Germinal center (tissue), 1 donor: Measurements from ENCODE around the gene SPAG16.

Experiments
- DNase-seq: peaks from one replicate; pipeline ENCODE4 v3.0.0; 2012; ENCODE audit warnings: mixed read lengths, low spot score

SPAG16 gene

GRCh38 chr2:214277880-214278279 is 993.6 kb downstream of the SPAG16 start:
- DNase-seq, result no peak

GRCh38 chr2:214286011-214286410 is 1001.7 kb downstream of the SPAG16 start:
- DNase-seq, result no peak

DNA sequence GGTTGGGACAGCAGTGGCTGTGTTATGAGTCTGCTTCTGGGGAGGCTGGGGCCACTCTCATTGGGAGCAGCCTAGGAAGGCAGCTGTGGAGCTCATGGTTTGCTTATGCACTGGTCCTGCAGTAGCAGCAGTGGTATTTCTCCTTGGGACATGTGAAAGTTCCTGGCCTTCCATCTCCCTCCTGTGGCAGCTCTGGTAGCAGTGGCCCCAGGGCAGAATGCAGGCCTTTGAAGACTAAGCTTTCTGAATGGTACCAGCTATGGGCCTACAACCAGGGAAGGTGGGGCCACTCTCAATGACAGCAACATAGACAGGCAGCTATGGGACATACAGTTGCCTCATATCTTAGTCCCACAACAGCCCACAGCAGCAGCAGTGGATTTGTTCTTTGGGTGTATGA is 1009.3 kb downstream of the SPAG16 start:
- no peak for DNase-seq

- no peak for DNase-seq
Observed at GRCh38 chr2:214294426-214294825, 1010.2 kb downstream of the SPAG16 start.

GRCh38 chr2:214297423-214297822 is 1013.2 kb downstream of the SPAG16 start:
- DNase-seq, result no peak

- DNase-seq, result no peak
Observed at GRCh38 chr2:214310319-214310718, 1026.1 kb downstream of the SPAG16 start.

GRCh38 chr2:214311031-214311533 is 1026.8 kb downstream of the SPAG16 start:
- no peak for DNase-seq

DNA sequence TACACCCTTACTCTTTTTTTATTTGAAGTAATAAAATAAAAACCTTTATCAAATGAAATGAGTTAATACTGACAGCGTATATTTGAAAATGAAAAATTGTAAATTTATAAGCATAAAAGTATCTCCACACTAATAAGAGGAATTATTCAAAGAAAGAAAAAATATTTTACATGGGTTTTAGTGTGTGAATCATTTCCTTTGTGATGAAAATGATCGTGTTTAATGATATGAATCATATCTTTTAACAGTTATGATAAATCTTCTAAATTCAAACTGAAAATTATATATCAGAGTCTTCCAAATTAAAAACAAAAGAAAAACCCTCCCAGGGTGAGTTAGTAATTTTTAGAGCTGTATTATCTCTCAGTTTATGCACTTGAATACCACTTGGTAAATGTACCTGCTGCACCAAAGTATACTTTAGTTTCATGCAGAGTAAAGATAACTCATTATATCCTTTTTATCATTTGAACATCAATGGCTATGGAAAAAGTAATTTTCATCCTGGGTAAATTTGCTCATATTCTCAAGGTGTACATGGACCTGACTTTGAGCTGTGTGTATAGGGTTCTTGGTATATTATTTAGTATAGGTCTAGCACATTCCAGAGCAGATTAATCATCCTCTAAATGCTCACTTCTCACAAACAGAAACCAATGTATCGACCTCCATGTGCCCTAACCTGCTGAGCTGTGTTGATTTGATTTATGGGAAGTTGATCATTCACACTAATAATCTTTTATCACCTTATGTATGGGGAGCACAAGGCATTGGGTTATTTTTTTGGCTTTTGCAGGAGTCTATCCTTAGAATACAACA is 1027.9 kb downstream of the SPAG16 start:
- DNase-seq, result no peak

- no peak for DNase-seq
Observed at GRCh38 chr2:214315324-214315723, 1031.1 kb downstream of the SPAG16 start.

GRCh38 chr2:214320211-214320610 is 1035.9 kb downstream of the SPAG16 start:
- no peak for DNase-seq

GRCh38 chr2:214322662-214323061 is 1038.4 kb downstream of the SPAG16 start:
- DNase-seq, result no peak

DNA sequence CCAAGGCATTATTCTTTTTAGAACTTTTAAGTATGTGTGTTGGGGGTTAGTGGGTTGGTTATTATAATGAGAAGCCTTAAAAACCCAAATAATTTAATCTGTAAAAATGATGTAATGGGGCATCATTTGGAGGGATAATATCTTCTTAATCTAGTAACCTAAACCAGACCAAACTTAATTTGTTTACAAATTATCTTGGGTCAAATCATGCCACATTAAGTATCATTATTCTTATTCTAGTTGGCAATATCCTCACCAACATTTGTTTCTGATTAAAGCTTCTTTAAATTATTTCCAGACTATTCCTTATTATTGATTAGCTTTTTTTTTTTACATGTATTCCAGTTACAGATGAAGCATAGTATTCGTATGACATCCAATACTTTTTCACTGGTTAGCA is 1041.1 kb downstream of the SPAG16 start:
- no peak for DNase-seq

DNA sequence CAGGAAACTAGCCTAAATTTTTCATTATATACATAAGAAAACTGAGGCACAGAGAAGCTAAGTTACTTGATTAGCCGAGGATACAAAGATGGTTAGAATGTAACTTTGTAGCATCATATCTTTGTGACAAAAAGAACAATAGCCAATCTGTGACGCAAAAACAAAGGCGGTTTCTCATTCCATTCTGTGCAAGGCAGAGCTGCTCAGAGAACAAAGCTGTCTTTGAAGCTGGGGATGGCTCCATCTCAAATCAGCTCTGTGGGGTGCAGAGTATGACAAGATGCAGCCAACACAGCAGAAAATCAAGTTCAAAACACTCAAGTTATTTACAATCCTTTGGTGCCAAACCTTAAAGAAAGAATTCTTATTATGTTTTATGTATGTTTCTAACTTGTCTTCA is 1044.7 kb downstream of the SPAG16 start:
- DNase-seq, result no peak

GRCh38 chr2:214341646-214342045 is 1057.4 kb downstream of the SPAG16 start:
- DNase-seq, result no peak

- DNase-seq, result no peak
Observed at GRCh38 chr2:214358506-214358905, 1074.2 kb downstream of the SPAG16 start.

DNA sequence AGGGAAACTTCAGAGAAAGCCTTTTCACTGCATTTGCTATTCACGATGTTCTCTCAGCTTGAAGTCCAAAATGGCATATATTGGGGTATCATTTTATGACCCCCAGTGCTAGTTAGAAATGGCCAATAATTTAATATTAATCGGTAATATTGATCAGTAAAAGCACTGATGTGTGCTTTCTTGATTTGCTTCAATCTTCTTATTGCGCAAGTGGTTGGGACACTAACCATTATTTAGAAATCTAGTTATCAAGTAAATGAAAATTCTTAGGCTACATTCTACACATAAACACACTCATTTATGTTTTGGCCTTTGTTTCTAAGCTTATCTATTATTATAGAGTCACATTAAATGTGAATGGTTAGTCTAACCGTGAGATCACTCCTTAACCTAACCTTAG is 1076.9 kb downstream of the SPAG16 start:
- no peak for DNase-seq

GRCh38 chr2:214365549-214365948 is 1081.3 kb downstream of the SPAG16 start:
- DNase-seq, result no peak

GRCh38 chr2:214367171-214367570 is 1082.9 kb downstream of the SPAG16 start:
- no peak for DNase-seq

- no peak for DNase-seq
Observed at GRCh38 chr2:214376618-214377285, 1092.5 kb downstream of the SPAG16 start.

GRCh38 chr2:214377286-214377624 is 1093.0 kb downstream of the SPAG16 start:
- no peak for DNase-seq

- no peak for DNase-seq
Observed at GRCh38 chr2:214378455-214379103, 1094.3 kb downstream of the SPAG16 start.

- no peak for DNase-seq
Observed at GRCh38 chr2:214379227-214379626, 1095.0 kb downstream of the SPAG16 start.

DNA sequence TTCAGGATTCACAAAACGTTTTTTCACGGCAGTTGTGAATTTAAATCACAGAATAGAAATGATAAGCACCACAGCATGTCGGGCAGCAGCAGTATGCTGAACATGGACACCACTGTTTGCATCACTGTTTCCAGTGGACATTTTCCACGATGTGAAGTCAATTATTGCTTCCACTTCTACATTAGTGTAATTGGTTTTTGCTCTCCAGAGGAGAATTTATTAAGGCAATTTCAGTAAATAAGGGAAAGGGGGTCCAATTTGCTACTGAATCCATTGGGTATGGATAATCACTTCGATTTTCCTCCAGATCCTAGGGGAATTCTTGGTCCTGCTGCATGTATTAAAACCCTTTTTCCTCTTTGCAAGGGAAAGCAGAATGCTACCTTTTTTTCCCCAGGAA is 1096.4 kb downstream of the SPAG16 start:
- DNase-seq, result no peak
